Measurements from ENCODE around the gene CDH20.

- TF ChIP-seq CTCF (IDR thresholded peaks at IDR 0.05): no peak
- no peak for TF ChIP-seq REST (IDR thresholded peaks at IDR 0.05; ENCODE audit: insufficient read depth in 1 of 2, low read depth in 2 of 2, low read length in 1 of 2)
- no peak for TF ChIP-seq POLR2AphosphoS5 (IDR thresholded peaks at IDR 0.05; ENCODE audit: low read depth, low read length)
Measured at GRCh38 chr18:61308795-61309393, 24.3 kb upstream of the CDH20 start.

Data from Panc1 (cell line).